Panc1 (cell line): ENCODE measurements around the gene FAM193A.

Experiments
- CTCF ChIP-seq: fragments of 450-650 bp; IDR thresholded peaks from 2 replicates; pipeline ENCODE4 v1.5.1; 2017; ENCODE audit warnings: mild to moderate bottlenecking
- POLR2AphosphoS5 ChIP-seq: IDR thresholded peaks from 2 replicates; pipeline ENCODE4 v1.6.1; 2012; ENCODE audit warnings: mild to moderate bottlenecking, low read depth, low read length, moderate library complexity
- SIN3A ChIP-seq: IDR thresholded peaks from 2 replicates; pipeline ENCODE4 v1.6.1; 2012; ENCODE audit warnings: low read depth, mild to moderate bottlenecking, low read length, moderate library complexity, borderline replicate concordance; ENCODE audit not compliant: insufficient read depth
- TCF7L2 ChIP-seq: IDR thresholded peaks from 2 replicates; pipeline ENCODE4 v1.6.1; 2011; ENCODE audit warnings: mild to moderate bottlenecking, low read depth, low read length, inconsistent platforms
- TF ChIP-seq, protein P1 (sequence below), 2 experiments: IDR thresholded peaks; 2 replicates each; pipeline ENCODE4 v1.6.1; 2011 to 2012; ENCODE audit warnings: low read depth in 2 of 2, control low read depth in 1 of 2, low read length in 1 of 2, mild to moderate bottlenecking in 1 of 2, moderate library complexity in 1 of 2; ENCODE audit not compliant: insufficient read depth in 1 of 2

GRCh38 chr4:2771264-2771663, 234.8 kb downstream of the FAM193A start:
- no peak for TF ChIP-seq CTCF
- TF ChIP-seq, protein P1, sequence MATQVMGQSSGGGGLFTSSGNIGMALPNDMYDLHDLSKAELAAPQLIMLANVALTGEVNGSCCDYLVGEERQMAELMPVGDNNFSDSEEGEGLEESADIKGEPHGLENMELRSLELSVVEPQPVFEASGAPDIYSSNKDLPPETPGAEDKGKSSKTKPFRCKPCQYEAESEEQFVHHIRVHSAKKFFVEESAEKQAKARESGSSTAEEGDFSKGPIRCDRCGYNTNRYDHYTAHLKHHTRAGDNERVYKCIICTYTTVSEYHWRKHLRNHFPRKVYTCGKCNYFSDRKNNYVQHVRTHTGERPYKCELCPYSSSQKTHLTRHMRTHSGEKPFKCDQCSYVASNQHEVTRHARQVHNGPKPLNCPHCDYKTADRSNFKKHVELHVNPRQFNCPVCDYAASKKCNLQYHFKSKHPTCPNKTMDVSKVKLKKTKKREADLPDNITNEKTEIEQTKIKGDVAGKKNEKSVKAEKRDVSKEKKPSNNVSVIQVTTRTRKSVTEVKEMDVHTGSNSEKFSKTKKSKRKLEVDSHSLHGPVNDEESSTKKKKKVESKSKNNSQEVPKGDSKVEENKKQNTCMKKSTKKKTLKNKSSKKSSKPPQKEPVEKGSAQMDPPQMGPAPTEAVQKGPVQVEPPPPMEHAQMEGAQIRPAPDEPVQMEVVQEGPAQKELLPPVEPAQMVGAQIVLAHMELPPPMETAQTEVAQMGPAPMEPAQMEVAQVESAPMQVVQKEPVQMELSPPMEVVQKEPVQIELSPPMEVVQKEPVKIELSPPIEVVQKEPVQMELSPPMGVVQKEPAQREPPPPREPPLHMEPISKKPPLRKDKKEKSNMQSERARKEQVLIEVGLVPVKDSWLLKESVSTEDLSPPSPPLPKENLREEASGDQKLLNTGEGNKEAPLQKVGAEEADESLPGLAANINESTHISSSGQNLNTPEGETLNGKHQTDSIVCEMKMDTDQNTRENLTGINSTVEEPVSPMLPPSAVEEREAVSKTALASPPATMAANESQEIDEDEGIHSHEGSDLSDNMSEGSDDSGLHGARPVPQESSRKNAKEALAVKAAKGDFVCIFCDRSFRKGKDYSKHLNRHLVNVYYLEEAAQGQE (IDR thresholded peaks at IDR 0.05; ENCODE audit: insufficient read depth in 1 of 2, low read depth in 2 of 2, low read length in 1 of 2), result no peak
- TF ChIP-seq TCF7L2, result no peak
- TF ChIP-seq POLR2AphosphoS5, result no peak
- no peak for TF ChIP-seq SIN3A
